IMR-90 (cell line): ENCODE measurements around the gene GCM1. TPM values are rescaled to one million over a fixed set of nuclear protein-coding genes. Genes with fewer than 3 reads are reported as not detected.

Experiments used
- ATAC-seq: fragments of 200-7000 bp; cut with Tn5 transposase; 2 replicates; pipeline ENCODE4 v1.9.1; 2020; ENCODE audit warnings: low read depth, mild to moderate bottlenecking, moderate library complexity
- BruUV-seq: library from RNA; stranded (reverse); fragments of 400-500 nt; replicated peaks from 2 replicates; lab custom pipeline; 2021; lab: Mats Ljungman, UMichigan
- CTCF ChIA-PET: fragments of 300-600 bp; formaldehyde crosslinking; extraction: SDS; loops from one replicate; lab custom pipeline; 2021; ENCODE audit warnings: antibody characterized with exemption; lab: Yijun Ruan, JAX
- POLR2A ChIA-PET: fragments of 300-600 bp; sonication (Branson Sonifier 250); formaldehyde crosslinking; loops from one replicate; lab custom pipeline; 2022; ENCODE audit warnings: antibody characterized with exemption; ENCODE audit not compliant: unreplicated experiment; lab: Charles Lee
- DNase-seq: peaks from one replicate; pipeline ENCODE4 v3.0.0; 2013
- H2AFZ ChIP-seq: replicated peaks from 2 replicates; pipeline ENCODE3; 2013; ENCODE audit warnings: low read length, mild to moderate bottlenecking; ENCODE audit not compliant: poor library complexity
- H2AK5ac ChIP-seq: 2 replicates; pipeline ENCODE4 v1.6.1; 2013; ENCODE audit warnings: low read depth, low read length, inconsistent platforms
- H2AK9ac ChIP-seq: replicated peaks from 2 replicates; pipeline ENCODE3; 2013; ENCODE audit warnings: mild to moderate bottlenecking, low read depth, low read length, moderate library complexity; ENCODE audit not compliant: poor library complexity
- H2BK120ac ChIP-seq: 2 replicates; pipeline ENCODE4 v1.6.1; 2013; ENCODE audit warnings: low read depth, low read length, inconsistent platforms
- H2BK15ac ChIP-seq: 3 replicates; pipeline ENCODE4 v1.6.1; 2013; ENCODE audit warnings: low read depth, low read length, inconsistent platforms
- H2BK20ac ChIP-seq: 2 replicates; pipeline ENCODE4 v1.6.1; 2013; ENCODE audit warnings: low read depth, mild to moderate bottlenecking, inconsistent platforms, low read length, moderate library complexity
- H2BK5ac ChIP-seq: 2 replicates; pipeline ENCODE4 v1.6.1; 2013; ENCODE audit warnings: mild to moderate bottlenecking, low read depth, low read length, inconsistent platforms; ENCODE audit not compliant: poor library complexity, severe bottlenecking
- H3K14ac ChIP-seq: replicated peaks from 2 replicates; pipeline ENCODE4 v1.6.1; 2013; ENCODE audit warnings: low read depth, low read length, inconsistent platforms
- H3K18ac ChIP-seq: 2 replicates; pipeline ENCODE4 v1.6.1; 2013; ENCODE audit warnings: low read depth, low read length, control low read depth
- H3K23ac ChIP-seq: 2 replicates; pipeline ENCODE4 v1.6.1; 2013; ENCODE audit warnings: low read depth, low read length, inconsistent platforms
- H3K27ac ChIP-seq: 2 replicates; pipeline ENCODE4 v1.5.1; 2013; ENCODE audit warnings: mild to moderate bottlenecking, control low read depth, low read length; ENCODE audit not compliant: insufficient read depth
- H3K27me3 ChIP-seq: 2 replicates; pipeline ENCODE4 v1.6.1; 2013; ENCODE audit warnings: low read length; ENCODE audit not compliant: control insufficient read depth, insufficient read depth
- H3K36me3 ChIP-seq: 2 replicates; pipeline ENCODE4 v1.6.1; 2013; ENCODE audit warnings: low read length, mixed read lengths; ENCODE audit not compliant: control insufficient read depth, insufficient read depth
- H3K4ac ChIP-seq: 2 replicates; pipeline ENCODE4 v1.6.1; 2013; ENCODE audit warnings: low read depth, low read length, inconsistent platforms
- H3K4me1 ChIP-seq: 2 replicates; pipeline ENCODE4 v1.6.1; 2013; ENCODE audit warnings: low read length, mixed read lengths; ENCODE audit not compliant: control insufficient read depth, insufficient read depth
- H3K4me2 ChIP-seq: 2 replicates; pipeline ENCODE4 v1.6.1; 2013; ENCODE audit warnings: low read depth, mild to moderate bottlenecking, control low read depth, low read length, moderate library complexity
- H3K4me3 ChIP-seq: 2 replicates; pipeline ENCODE4 v1.5.1; 2013; ENCODE audit warnings: low read depth, mild to moderate bottlenecking, control low read depth, low read length, moderate library complexity; ENCODE audit not compliant: insufficient read depth
- H3K56ac ChIP-seq: 2 replicates; pipeline ENCODE4 v1.6.1; 2013; ENCODE audit warnings: low read length, inconsistent platforms; ENCODE audit not compliant: insufficient read depth; ENCODE audit errors: extremely low read depth
- H3K79me1 ChIP-seq, 2 experiments: 2 replicates each; pipeline ENCODE4 v1.6.1; 2013; ENCODE audit warnings: low read length in 2 of 2, inconsistent platforms in 1 of 2, low read depth in 1 of 2
- H3K9ac ChIP-seq: 2 replicates; pipeline ENCODE4 v1.6.1; 2013; ENCODE audit warnings: low read depth, low read length, control low read depth
- H3K9me1 ChIP-seq: 2 replicates; pipeline ENCODE4 v1.6.1; 2013; ENCODE audit warnings: low read length, inconsistent platforms; ENCODE audit not compliant: insufficient read depth
- H3K9me3 ChIP-seq: 2 replicates; pipeline ENCODE4 v1.6.1; 2013; ENCODE audit warnings: low read length; ENCODE audit not compliant: control insufficient read depth, insufficient read depth
- H4K20me1 ChIP-seq: 2 replicates; pipeline ENCODE4 v1.6.1; 2013; ENCODE audit warnings: low read length, inconsistent platforms; ENCODE audit not compliant: insufficient read depth
- H4K5ac ChIP-seq: 2 replicates; pipeline ENCODE4 v1.6.1; 2013; ENCODE audit warnings: mild to moderate bottlenecking, low read depth, low read length, control low read depth
- H4K8ac ChIP-seq, 2 experiments: 2 replicates each; pipeline ENCODE4 v1.6.1; 2013; ENCODE audit warnings: low read depth in 2 of 2, low read length in 2 of 2, control low read depth in 1 of 2, inconsistent platforms in 1 of 2
- H4K91ac ChIP-seq: 2 replicates; pipeline ENCODE4 v1.6.1; 2013; ENCODE audit warnings: low read depth, low read length, inconsistent platforms; ENCODE audit not compliant: insufficient read depth
- CHD1 ChIP-seq: IDR thresholded peaks from 2 replicates; pipeline ENCODE4 v1.6.1; 2012; ENCODE audit warnings: low read depth, low read length, improper control_type of control experiment
- ELK1 ChIP-seq: fragments of 150-350 bp; IDR thresholded peaks from 2 replicates; pipeline ENCODE4 v1.6.1; 2016; ENCODE audit warnings: low read depth, mild to moderate bottlenecking, low read length, moderate library complexity, borderline replicate concordance
- MAZ ChIP-seq: IDR thresholded peaks from 2 replicates; pipeline ENCODE4 v1.6.1; 2012; ENCODE audit warnings: low read depth, mild to moderate bottlenecking, low read length, improper control_type of control experiment, moderate library complexity, borderline replicate concordance
- NFE2L2 ChIP-seq: fragments of 150-350 bp; IDR thresholded peaks from 2 replicates; pipeline ENCODE4 v1.6.1; 2016; ENCODE audit warnings: low read depth, mild to moderate bottlenecking, low read length
- POLR2A ChIP-seq: IDR thresholded peaks from 2 replicates; pipeline ENCODE4 v1.6.1; 2012; ENCODE audit warnings: mild to moderate bottlenecking, low read depth, low read length
- RCOR1 ChIP-seq: IDR thresholded peaks from 2 replicates; pipeline ENCODE4 v1.6.1; 2012; ENCODE audit warnings: mild to moderate bottlenecking, low read length, improper control_type of control experiment; ENCODE audit not compliant: insufficient replicate concordance
- RFX5 ChIP-seq: IDR thresholded peaks from 2 replicates; pipeline ENCODE4 v1.8.0; 2012; ENCODE audit warnings: low read depth, mild to moderate bottlenecking, low read length, moderate library complexity
- SMC3 ChIP-seq: fragments of 150-350 bp; IDR thresholded peaks from 2 replicates; pipeline ENCODE4 v1.6.1; 2016; ENCODE audit warnings: low read depth, mild to moderate bottlenecking, antibody characterized with exemption, low read length, moderate library complexity
- WGBS, 2 experiments: methylation state at CpG; one replicate each; pipeline versions ENCODE4 v1.1.5 to v1.1.7; 2013; ENCODE audit warnings: missing lambda C conversion rate in 2 of 2; ENCODE audit not compliant: insufficient read length in 1 of 2; ENCODE audit errors: extremely low coverage in 2 of 2; 5-methylcytosine and 5-hydroxymethylcytosine counted together
- dilution Hi-C: fragments of 300-500 bp; cut with HindIII; formaldehyde crosslinking; loops from one replicate; pipeline ENCODE4 v1.14.3; 2018; ENCODE audit warnings: low sequenced_read_pairs; ENCODE audit not compliant: unreplicated experiment
- in situ Hi-C: fragments of 300-500 bp; cut with MboI; formaldehyde crosslinking; loops from 3 replicates; pipeline ENCODE4 v1.14.3; 2019; ENCODE audit warnings: low sequenced_read_pairs, inconsistent platforms, mixed read lengths
- intact Hi-C: fragments of 100-400 bp; cut with micrococcal nuclease; formaldehyde crosslinking; loops from 2 replicates; pipeline ENCODE4 v1.10.0; 2022
- polyA plus RNA-seq, 3 experiments: library from polyadenylated mRNA; depleted of rRNA; stranded (reverse); fragments of >200 nt; gene quantifications; 2 replicates each; pipeline ENCODE4 v1.2.3, GENCODE V29; 2012; ENCODE audit warnings: low replicate concordance in 1 of 3
- total RNA-seq: library from RNA; depleted of rRNA; stranded (reverse); fragments of >200 nt; gene quantifications from 2 replicates; pipeline ENCODE4 v1.2.3, GENCODE V29; 2012
- TF ChIP-seq, protein P1 (sequence below): conservative IDR thresholded peaks from 2 replicates; pipeline ENCODE4 v1.5.1; 2012; ENCODE audit warnings: mild to moderate bottlenecking, low read depth, low read length, improper control_type of control experiment

The GCM1 gene
- total and polyA plus RNA-seq, 2 of the 4 experiments (the other 2 are of a cell fraction) = not detected

DNA sequence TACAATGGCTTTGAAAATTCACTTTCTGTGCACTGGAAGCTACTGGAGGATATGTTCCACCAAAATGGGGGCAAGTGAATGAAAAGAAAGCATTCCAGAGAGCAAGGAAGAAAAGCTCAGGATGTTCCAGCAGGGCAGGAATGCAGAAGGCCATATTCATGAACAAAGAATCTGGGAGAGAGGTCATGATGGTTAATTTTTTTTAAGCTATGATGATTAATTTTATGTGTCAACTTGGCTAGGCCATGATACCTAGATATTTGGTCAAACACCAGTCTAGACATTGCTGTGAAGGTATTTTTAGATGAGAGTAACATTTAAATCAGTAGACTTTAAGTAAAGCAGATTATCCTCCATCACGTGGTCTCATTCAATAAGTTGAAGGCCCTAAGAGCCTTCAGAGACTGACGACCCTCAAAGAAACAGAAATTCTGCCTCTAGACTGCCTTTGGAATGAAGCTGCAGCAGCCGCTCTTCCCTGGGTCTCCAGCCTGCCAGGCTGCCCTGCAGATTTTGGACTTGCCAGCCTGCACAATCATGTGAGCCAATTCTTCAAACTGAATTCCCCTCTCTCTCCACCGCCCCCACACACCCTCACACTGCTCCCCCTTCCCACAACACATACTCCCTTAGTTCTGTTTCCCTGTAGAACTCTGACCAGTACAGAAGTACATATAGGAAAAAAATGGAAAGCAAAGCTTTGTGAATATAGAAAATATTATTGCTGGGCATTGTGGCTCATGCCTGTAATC is 20.1 kb upstream of the GCM1 start:
- intact Hi-C loops = no loop called here
- dilution Hi-C loops = no loop called here
- no peaks in the 10 kb centered on the region for H3K79me1 ChIP-seq
- H3K23ac ChIP-seq = 0 out of 2 replicates have a peak overlapping the region, but pooled peaks have one; percentile 53
- no peaks in the 10 kb centered on the region for H3K9me3 ChIP-seq
- H2BK20ac ChIP-seq = peak overlapping the region; percentile 73; the same call in 1 of the 2 replicates
- H3K4me1 ChIP-seq = peaks cover 6% of the 10 kb centered on the region
- no peaks in the 10 kb centered on the region for H4K20me1 ChIP-seq
- peaks cover 10% of the 10 kb centered on the region for H3K9me1 ChIP-seq
- H3K36me3 ChIP-seq = no peaks in the 10 kb centered on the region
- TF ChIP-seq CHD1 (no peak), POLR2A (no peak), ELK1 (no peak), SMC3 (no peak), RCOR1 (no peak), RFX5 (no peak), NFE2L2 (no peak), MAZ (no peak)
- TF ChIP-seq, protein P1, sequence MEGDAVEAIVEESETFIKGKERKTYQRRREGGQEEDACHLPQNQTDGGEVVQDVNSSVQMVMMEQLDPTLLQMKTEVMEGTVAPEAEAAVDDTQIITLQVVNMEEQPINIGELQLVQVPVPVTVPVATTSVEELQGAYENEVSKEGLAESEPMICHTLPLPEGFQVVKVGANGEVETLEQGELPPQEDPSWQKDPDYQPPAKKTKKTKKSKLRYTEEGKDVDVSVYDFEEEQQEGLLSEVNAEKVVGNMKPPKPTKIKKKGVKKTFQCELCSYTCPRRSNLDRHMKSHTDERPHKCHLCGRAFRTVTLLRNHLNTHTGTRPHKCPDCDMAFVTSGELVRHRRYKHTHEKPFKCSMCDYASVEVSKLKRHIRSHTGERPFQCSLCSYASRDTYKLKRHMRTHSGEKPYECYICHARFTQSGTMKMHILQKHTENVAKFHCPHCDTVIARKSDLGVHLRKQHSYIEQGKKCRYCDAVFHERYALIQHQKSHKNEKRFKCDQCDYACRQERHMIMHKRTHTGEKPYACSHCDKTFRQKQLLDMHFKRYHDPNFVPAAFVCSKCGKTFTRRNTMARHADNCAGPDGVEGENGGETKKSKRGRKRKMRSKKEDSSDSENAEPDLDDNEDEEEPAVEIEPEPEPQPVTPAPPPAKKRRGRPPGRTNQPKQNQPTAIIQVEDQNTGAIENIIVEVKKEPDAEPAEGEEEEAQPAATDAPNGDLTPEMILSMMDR = no peak
- no peak overlapping the region for H2AFZ ChIP-seq
- peak overlapping the region; percentile 72 for H2BK5ac ChIP-seq
- BruUV-seq = no TSS peak
- peak overlapping the region; percentile 70 for H2BK120ac ChIP-seq
- H2AK5ac ChIP-seq = 0 out of 2 replicates have a peak overlapping the region, but pooled peaks have one; percentile 30
- H3K27ac ChIP-seq = no peak overlapping the region
- peak overlapping the region; percentile 74; the same call in 1 of the 3 replicates for H2BK15ac ChIP-seq
- peak overlapping the region; percentile 14; the same call in 1 of the 2 replicates for H3K4me2 ChIP-seq
- peak overlapping the region; percentile 58 for H3K4ac ChIP-seq
- in situ Hi-C loops = loop anchor here (10.0 to 25.0 kb wide), 2 partner anchors 494 to 566 kb away; partner anchors contain the start of gene KLHL31
- H2AK9ac ChIP-seq = no peak overlapping the region
- peak overlapping the region; percentile 67; the same call in 1 of the 2 replicates for H3K14ac ChIP-seq
- H4K91ac ChIP-seq = peak overlapping the region; percentile 44
- H4K5ac ChIP-seq = peak overlapping the region; percentile 71; the same call in 1 of the 2 replicates
- H3K4me3 ChIP-seq = no peak overlapping the region
- no CpG with 5 or more reads among the region's 4 CpGs for WGBS, 2 experiments
- DNase-seq (peak; percentile 36), ATAC-seq (no peak)
- H3K18ac ChIP-seq = peak overlapping the region; percentile 64; the same call in 1 of the 2 replicates
- H3K56ac ChIP-seq = no peak overlapping the region
- H3K27me3 ChIP-seq = no peaks in the 10 kb centered on the region
- ChIA-PET CTCF (interaction anchor here (1.1 to 1.5 kb wide), 2 partner anchors 243 to 315 kb away, joined by 3 to 7 read pairs; no protein-coding TSS in a partner anchor), POLR2A (no interaction called here)
- H4K8ac ChIP-seq = peak overlapping the region in 1 of 2 experiments; percentile 76; a peak in 2 of 4 replicates
- no peak overlapping the region for H3K9ac ChIP-seq
